Osteocyte (in vitro differentiated cells): ENCODE measurements around the gene PSTPIP1. TPM values are rescaled to one million over a fixed set of nuclear protein-coding genes. Genes with fewer than 3 reads are reported as not detected.
A peak's percentile ranks its signal among the peaks of the same experiment; 100 is the strongest.

Source experiments
- DNase-seq: peaks from one replicate; pipeline ENCODE4 v3.0.0; 2021; ENCODE audit warnings: mixed read lengths; ENCODE audit not compliant: unreplicated experiment; ENCODE audit errors: extremely low spot score
- H3K27ac Mint-ChIP-seq: one replicate; pipeline ENCODE4 v1.8.0; 2021; ENCODE audit warnings: mild to moderate bottlenecking, mixed read lengths; ENCODE audit not compliant: unreplicated experiment
- H3K27me3 Mint-ChIP-seq: one replicate; pipeline ENCODE4 v1.8.0; 2021; ENCODE audit warnings: mixed read lengths; ENCODE audit not compliant: unreplicated experiment
- H3K36me3 Mint-ChIP-seq: one replicate; pipeline ENCODE4 v1.8.0; 2021; ENCODE audit warnings: mixed read lengths; ENCODE audit not compliant: unreplicated experiment
- H3K4me1 Mint-ChIP-seq: one replicate; pipeline ENCODE4 v1.8.0; 2021; ENCODE audit warnings: mixed read lengths; ENCODE audit not compliant: unreplicated experiment
- H3K4me3 Mint-ChIP-seq: one replicate; pipeline ENCODE4 v1.8.0; 2021; ENCODE audit warnings: mild to moderate bottlenecking, moderate library complexity, mixed read lengths; ENCODE audit not compliant: unreplicated experiment
- H3K9me3 Mint-ChIP-seq: one replicate; pipeline ENCODE4 v1.8.0; 2021; ENCODE audit warnings: mixed read lengths; ENCODE audit not compliant: unreplicated experiment
- CTCF ChIP-seq: fragments of 200-600 bp; sonication (generic); IDR thresholded peaks from 2 replicates; pipeline ENCODE4 v1.5.0; 2021; ENCODE audit warnings: antibody characterized with exemption, mild to moderate bottlenecking, moderate library complexity
- total RNA-seq: library from RNA; stranded (reverse); gene quantifications from 2 replicates; pipeline ENCODE4 v1.2.1, GENCODE V29; 2021

The PSTPIP1 gene
- total RNA-seq, 1 donor from 2014 or later = not detected

- TF ChIP-seq CTCF = no peak
- no peak for DNase-seq
- Mint-ChIP-seq H3K9me3 (no peaks in the 10 kb centered on the region), H3K36me3 (no peaks in the 10 kb centered on the region), H3K27me3 (peaks cover 37% of the 10 kb centered on the region), H3K27ac (no peak overlapping the region), H3K4me1 (peaks cover 2% of the 10 kb centered on the region), H3K4me3 (no peak overlapping the region)
These were observed 27.9 kb upstream of the PSTPIP1 start for GRCh38 chr15:76967067-76967466.

GRCh38 chr15:76968306-76968705 is 26.6 kb upstream of the PSTPIP1 start:
- no peak for TF ChIP-seq CTCF
- Mint-ChIP-seq H3K4me1 (peaks cover 2% of the 10 kb centered on the region), H3K27me3 (peaks cover 37% of the 10 kb centered on the region), H3K36me3 (no peaks in the 10 kb centered on the region), H3K4me3 (no peak overlapping the region), H3K27ac (no peak overlapping the region), H3K9me3 (no peaks in the 10 kb centered on the region)
- peak; percentile 15 for DNase-seq

- Mint-ChIP-seq H3K27me3 (peaks cover 37% of the 10 kb centered on the region), H3K4me3 (no peak overlapping the region), H3K27ac (no peak overlapping the region), H3K9me3 (peaks cover under 1% of the 10 kb centered on the region), H3K4me1 (no peaks in the 10 kb centered on the region), H3K36me3 (no peaks in the 10 kb centered on the region)
- peak; percentile 75 for DNase-seq
- no peak for TF ChIP-seq CTCF
These were observed 22.3 kb upstream of the PSTPIP1 start for GRCh38 chr15:76972389-76973361.

GRCh38 chr15:76973362-76973743 is 21.6 kb upstream of the PSTPIP1 start:
- no peak overlapping the region for H3K27ac Mint-ChIP-seq
- peaks cover 39% of the 10 kb centered on the region for H3K27me3 Mint-ChIP-seq
- no peak overlapping the region for H3K4me3 Mint-ChIP-seq
- H3K4me1 Mint-ChIP-seq = no peaks in the 10 kb centered on the region
- peak; percentile 75 for DNase-seq
- no peaks in the 10 kb centered on the region for H3K36me3 Mint-ChIP-seq
- peak; percentile 53 for TF ChIP-seq CTCF
- peaks cover 3% of the 10 kb centered on the region for H3K9me3 Mint-ChIP-seq

DNA sequence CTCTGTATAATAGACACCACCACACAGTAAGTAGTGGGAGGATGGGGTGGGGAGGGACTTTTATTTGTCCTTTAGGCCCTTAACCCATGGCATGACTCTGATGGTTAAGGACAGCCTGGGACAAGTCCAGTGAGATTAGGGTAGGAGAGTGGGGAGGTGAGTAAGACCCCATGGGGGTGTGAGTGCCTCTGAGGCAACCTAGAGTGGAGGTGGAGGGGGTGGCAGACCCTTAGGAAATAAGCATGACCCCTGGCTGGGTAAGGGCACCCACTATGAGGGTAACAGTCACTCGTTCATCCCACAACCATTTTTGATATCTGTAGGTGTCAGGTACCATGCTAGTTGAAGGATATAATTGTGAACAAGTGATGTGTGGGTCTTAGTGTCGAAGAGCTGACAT is 21.0 kb upstream of the PSTPIP1 start:
- no peak for TF ChIP-seq CTCF
- no peak overlapping the region for H3K27ac Mint-ChIP-seq
- no peak overlapping the region for H3K4me3 Mint-ChIP-seq

More for the DNA sequence above, 21.0 kb upstream of the PSTPIP1 start:
- H3K36me3 Mint-ChIP-seq = no peaks in the 10 kb centered on the region
- peak; percentile 69 for DNase-seq
- H3K27me3 Mint-ChIP-seq = peaks cover 41% of the 10 kb centered on the region
- H3K4me1 Mint-ChIP-seq = no peaks in the 10 kb centered on the region
- peaks cover 3% of the 10 kb centered on the region for H3K9me3 Mint-ChIP-seq
